ENCODE data around the gene CHAF1A. TPM values are rescaled to one million over a fixed set of nuclear protein-coding genes. Genes with fewer than 3 reads are reported as not detected.

The CHAF1A gene
- total RNA-seq: 5.4 TPM
- long read RNA-seq, transcript CHAF1A-201 (15 exons, 3,339 nt): major isoform, 16 of 23 reads
- long read RNA-seq, partial matches to known transcripts: 1 of 23 reads
- long read RNA-seq, other reads (novel, unspliced or antisense): 6 of 23 reads

- DNase-seq: peak; percentile 99
- intact Hi-C loops (cut with DNase I): loop anchor here (10.0 kb wide), 1 partner anchor 138 kb away; no protein-coding TSS in a partner anchor
- peak; percentile 95 for ATAC-seq (ENCODE audit: poor library complexity)
Measured at GRCh38 chr19:4402171-4403004, at the start of gene CHAF1A. Gene CHAF1A, plus strand, starts transcription at chr19:4402640. Its CDS starts 123 bp downstream, at chr19:4402763.

DNA sequence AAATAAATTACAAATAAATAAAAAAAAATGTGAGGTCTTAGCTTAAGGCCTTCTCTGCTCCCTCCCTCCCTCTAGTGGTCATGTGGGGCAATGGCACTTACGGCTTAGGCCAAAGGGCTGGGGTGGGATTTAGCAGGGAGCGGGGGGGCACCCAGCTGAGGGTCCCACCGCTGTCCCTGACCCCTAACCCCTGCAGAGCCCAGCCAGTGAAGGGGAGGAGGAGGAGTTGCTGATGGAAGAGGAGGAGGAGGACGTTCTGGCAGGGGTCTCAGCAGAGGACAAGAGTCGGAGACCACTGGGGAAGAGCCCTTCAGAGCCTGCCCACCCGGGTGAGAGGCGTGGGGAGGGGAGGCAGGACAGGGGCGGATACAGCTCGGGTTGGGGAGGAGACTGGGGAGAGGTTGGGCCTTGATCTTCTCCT, 49.7 kb upstream of the CHAF1A start:
- intact Hi-C loops (cut with DNase I): no loop called here
- ATAC-seq (ENCODE audit: poor library complexity) (peak; percentile 63), DNase-seq (peak; percentile 63)

GRCh38 chr19:4354282-4354681, 48.2 kb upstream of the CHAF1A start:
- intact Hi-C loops (cut with DNase I): no loop called here
- DNase-seq (no peak), ATAC-seq (ENCODE audit: poor library complexity) (no peak)

DNA sequence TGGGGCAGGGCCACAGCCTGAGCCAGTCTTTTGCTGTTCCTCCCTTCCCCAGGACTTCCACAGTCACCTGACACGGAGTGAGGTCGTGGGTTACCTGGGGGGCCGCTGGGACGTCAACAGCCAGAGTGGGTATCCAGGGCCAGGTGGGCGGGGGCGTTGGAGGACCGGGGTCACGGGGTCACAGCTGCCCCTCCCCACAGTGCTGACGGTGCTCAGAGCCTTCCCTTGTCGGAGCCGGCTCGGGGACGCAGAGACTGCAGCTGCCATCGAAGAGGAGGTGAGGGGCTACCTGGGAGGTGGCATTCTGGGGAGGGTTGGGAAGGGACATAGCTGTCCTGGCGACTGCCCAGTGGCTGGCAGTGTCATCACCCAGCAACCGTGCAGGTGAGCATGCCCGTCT, 47.5 kb upstream of the CHAF1A start:
- intact Hi-C loops (cut with DNase I): no loop called here
- ATAC-seq (ENCODE audit: poor library complexity) (no peak), DNase-seq (no peak)

GRCh38 chr19:4357095-4357797, 45.2 kb upstream of the CHAF1A start:
- intact Hi-C loops (cut with DNase I): no loop called here
- no peak for ATAC-seq (ENCODE audit: poor library complexity)
- no peak for DNase-seq

DNA sequence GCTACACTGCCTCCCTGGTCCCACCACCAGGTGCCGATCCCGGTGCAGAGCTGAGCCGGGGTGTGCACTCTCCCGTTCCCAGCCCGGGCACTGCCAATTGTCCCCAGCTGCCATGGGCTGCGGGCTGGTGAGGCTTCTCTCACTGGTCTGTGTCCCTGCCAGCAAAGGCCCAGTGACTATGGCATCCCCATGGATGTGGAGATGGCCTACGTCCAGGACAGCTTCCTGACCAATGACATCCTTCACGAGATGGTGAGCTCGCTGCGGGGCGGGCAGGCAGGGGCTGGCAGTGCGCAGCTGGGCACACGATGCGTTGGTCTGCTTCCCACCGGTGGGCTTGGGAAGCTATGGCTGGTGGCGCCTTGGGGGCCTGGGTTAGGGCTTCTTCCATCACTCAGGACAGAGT, 44.5 kb upstream of the CHAF1A start:
- ATAC-seq (ENCODE audit: poor library complexity) (no peak), DNase-seq (no peak)
- intact Hi-C loops (cut with DNase I): no loop called here

- intact Hi-C loops (cut with DNase I): no loop called here
- ATAC-seq (ENCODE audit: poor library complexity) (no peak), DNase-seq (no peak)
Measured at GRCh38 chr19:4358709-4359626, 43.5 kb upstream of the CHAF1A start.

DNA sequence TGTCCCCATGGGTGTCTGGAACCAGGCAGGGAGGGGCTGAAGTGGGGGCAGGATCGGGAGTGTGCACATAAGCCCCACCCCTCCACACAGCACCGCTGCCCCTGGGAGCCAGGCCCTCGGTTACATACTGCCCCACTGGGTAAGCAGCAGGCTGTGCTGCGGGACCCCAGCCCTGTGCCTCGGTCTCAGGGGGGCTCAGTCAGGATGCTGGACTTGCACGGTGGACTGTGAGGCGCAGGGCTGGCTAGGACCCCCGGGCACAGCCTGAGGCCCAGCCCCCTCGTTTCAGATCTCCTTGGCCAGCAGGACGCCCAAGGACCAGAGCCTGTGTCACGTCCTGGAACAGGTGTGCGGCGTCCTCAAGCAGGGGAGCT, 42.8 kb upstream of the CHAF1A start:
- no peak for ATAC-seq (ENCODE audit: poor library complexity)
- DNase-seq: no peak
- intact Hi-C loops (cut with DNase I): no loop called here

- no peak for ATAC-seq (ENCODE audit: poor library complexity)
- intact Hi-C loops (cut with DNase I): no loop called here
- DNase-seq: no peak
Measured at GRCh38 chr19:4360081-4360569, 42.3 kb upstream of the CHAF1A start.

GRCh38 chr19:4360641-4361151, 41.7 kb upstream of the CHAF1A start:
- intact Hi-C loops (cut with DNase I): no loop called here

GRCh38 chr19:4361152-4362046, 41.0 kb upstream of the CHAF1A start:
- no peak for ATAC-seq (ENCODE audit: poor library complexity)
- DNase-seq: no peak
- intact Hi-C loops (cut with DNase I): no loop called here

More at GRCh38 chr19:4360641-4361151, 41.7 kb upstream of the CHAF1A start:
- no peak for ATAC-seq (ENCODE audit: poor library complexity)
- DNase-seq: no peak

DNA sequence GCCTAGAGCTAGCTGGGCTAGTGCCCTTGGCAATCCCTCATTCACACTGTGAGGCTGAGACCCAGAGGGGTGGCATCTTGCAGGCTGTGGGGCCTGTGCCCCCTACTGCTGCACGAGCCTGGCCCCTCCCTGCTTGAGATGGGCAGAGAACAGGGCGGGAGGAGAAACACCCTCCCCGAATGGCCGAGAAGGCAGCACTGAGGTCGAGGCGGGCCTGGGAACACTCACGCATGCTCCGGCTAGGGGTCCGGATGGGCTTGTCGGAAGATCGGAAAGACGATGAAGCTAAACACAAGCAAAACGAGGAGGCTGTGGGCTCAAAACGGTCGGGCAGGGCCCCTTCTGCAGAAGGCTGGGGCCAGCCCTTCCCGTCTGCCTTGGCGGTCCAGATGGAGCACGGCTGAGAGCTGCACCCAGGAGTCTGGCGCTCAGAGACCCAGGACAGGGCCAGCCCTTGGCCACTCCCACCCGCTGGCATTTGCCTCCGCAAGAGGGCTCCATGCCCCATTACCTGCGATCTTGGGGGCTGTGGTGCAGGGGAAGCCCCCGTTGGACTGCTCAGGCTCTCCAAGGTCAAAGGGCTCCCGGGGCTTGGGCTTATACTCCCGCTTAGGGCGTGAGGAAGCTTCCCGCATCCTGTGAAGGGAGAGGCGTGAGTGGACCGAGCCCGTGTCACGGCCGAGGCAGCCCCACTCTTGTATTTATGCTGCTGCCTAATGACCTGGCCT, 40.2 kb upstream of the CHAF1A start:
- ATAC-seq (ENCODE audit: poor library complexity) (no peak), DNase-seq (no peak)
- intact Hi-C loops (cut with DNase I): no loop called here

DNA sequence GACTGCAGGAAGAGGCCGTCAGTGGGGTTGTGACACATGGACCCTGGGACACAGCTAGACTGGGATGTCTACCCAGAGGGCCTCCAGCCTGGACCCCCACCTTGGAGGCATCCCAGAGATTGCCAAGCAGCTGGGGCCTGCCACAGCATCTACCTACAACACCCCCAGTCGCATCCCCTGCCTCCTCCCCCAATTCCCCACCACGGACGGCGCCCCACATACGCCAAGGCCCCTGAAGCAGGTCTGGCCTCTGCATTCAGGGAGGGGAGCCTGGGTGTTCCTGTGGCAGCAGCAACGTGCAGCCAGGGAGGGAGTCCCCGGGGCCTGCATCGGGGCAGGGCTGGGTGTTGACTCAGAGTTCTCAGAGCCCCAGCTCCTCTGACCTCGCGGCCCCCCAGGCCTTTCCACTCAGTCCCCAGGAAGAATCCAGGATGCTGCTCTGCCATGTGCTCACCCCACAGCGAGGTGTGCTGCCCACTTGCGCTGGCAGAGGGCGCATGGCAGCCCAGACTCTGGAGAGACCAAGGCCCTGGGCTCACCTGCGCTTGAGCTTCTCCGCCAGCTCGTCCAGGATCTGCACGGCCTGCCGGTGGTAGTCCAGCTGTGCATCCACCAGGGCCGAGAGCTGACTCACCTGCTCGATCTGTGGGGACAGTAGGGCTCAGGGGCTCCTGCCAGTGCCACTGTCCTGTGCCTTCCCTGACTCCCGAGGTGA, 39.5 kb upstream of the CHAF1A start:
- DNase-seq: no peak
- intact Hi-C loops (cut with DNase I): no loop called here
- ATAC-seq (ENCODE audit: poor library complexity): no peak

DNA sequence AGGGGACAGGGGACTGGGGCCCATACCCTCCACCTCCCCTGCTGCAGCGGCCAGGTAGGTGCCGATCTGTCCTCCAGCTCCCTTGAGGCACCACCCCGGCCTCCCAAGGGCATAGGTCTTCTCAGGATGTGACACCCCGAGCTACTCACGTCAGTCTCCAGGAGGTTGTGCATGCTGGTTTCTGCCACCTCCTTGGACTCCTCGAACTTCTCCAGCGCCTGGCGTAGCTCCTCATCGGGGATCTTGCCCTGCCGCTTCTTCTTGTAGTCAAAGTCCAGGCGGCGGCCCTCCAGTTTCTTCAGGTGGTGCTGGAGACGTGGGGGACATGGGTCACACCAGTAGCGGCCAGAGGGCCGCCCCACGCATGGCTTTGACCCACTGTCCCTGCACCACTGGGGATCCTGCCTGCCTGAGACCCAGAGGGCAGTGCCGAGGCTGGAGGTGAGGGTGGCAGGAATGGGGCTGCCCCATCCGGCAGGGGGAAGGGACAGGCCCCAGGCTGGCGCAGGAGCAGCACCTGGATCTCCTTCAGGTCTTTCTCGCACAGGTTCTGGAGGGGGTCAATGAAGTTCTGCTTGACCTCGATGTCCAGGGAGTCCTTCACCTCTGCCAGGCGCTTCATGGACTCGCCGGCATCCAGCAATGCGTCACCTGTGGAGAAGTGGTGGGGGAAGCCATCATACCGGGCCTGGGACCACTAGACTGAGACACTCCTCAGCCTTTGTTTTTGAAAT, 38.7 kb upstream of the CHAF1A start:
- intact Hi-C loops (cut with DNase I): no loop called here

GRCh38 chr19:4365341-4365740, 37.1 kb upstream of the CHAF1A start:
- intact Hi-C loops (cut with DNase I): no loop called here
- DNase-seq (no peak), ATAC-seq (ENCODE audit: poor library complexity) (no peak)

More for the DNA sequence above, 38.7 kb upstream of the CHAF1A start:
- ATAC-seq (ENCODE audit: poor library complexity) (no peak), DNase-seq (no peak)

Data from Right ventricle myocardium superior (tissue), 1 donor.